Measurements from ENCODE around the gene ABCA7.

The ABCA7 gene

DNA sequence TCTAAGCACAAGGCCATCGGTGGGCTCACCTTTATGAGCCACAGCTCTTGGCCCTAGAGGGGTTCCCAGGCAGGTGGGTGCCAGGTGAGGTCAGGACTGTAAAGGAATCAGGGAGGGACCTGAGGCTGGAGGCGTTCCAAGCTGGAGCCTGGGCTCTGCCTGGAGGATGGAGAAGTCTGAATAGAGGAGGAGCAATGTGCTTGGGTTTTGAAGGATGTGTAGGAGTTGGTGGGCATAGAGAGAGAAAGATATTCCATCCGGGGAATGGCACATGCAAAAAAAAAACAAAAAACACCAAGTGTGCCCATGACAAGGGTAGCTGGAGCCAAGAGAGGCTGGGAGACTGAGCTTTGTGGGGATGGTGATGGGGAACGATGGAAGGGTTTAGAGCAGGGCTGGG is 37.3 kb upstream of the ABCA7 start:
- no peak for DNase-seq

DNA sequence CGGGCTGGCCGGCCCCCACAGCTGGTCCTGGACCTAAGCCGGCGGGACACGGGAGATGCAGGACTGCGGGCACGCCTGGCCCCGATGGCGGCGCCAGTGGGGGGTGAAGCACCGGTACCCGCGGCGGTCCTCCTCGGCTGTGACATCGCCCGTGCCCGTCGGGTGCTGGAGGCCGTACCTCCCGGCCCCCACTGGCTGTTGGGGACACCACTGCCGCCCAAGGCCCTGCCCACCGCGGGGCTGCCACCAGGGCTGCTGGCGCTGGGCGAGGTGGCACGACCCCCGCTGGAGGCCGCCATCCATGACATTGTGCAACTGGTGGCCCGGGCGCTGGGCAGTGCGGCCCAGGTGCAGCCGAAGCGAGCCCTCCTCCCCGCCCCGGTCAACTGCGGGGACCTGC is 36.6 kb upstream of the ABCA7 start:
- DNase-seq: no peak

GRCh38 chr19:1004204-1004802 is 35.6 kb upstream of the ABCA7 start:
- DNase-seq: no peak

- no peak for DNase-seq
These were observed 34.9 kb upstream of the ABCA7 start for GRCh38 chr19:1004803-1005664.

GRCh38 chr19:1006711-1007398 is 33.1 kb upstream of the ABCA7 start:
- no peak for DNase-seq

DNA sequence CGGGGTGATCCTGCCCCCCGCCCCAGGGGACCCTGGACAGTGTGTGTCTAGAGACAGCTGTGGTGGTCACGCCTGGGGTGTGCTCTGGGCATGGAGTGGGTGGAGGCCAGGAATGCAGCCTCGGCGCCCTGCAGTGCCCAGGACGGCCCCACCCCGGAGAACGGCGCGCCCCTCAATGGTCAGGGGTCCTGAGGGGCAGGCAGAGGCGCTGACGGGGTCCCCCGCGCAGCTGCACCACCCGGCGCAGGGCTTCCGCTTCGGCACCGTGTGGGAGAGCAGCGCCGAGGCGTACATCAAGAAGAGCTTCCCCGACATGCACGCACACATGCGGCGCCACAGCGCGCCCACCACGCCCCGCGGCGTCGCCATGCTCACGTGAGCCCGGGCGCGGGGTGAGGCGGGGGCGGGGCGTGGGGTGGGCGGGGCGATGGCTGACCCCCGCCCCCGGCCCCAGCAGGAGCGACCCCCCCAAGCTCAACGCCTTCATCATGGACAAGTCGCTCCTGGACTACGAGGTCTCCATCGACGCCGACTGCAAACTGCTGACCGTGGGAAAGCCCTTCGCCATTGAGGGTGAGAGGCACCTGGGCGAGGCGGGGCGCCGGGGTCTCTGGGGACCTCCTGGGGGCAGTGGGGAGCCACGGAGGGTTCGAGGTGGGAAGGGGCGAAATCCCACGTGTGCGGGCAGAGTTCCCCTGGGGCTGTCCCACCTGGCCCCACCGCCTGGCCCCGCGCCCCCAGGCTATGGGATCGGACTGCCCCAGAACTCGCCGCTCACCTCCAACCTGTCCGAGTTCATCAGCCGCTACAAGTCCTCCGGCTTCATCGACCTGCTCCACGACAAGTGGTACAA is 32.3 kb upstream of the ABCA7 start:
- no peak for DNase-seq

DNA sequence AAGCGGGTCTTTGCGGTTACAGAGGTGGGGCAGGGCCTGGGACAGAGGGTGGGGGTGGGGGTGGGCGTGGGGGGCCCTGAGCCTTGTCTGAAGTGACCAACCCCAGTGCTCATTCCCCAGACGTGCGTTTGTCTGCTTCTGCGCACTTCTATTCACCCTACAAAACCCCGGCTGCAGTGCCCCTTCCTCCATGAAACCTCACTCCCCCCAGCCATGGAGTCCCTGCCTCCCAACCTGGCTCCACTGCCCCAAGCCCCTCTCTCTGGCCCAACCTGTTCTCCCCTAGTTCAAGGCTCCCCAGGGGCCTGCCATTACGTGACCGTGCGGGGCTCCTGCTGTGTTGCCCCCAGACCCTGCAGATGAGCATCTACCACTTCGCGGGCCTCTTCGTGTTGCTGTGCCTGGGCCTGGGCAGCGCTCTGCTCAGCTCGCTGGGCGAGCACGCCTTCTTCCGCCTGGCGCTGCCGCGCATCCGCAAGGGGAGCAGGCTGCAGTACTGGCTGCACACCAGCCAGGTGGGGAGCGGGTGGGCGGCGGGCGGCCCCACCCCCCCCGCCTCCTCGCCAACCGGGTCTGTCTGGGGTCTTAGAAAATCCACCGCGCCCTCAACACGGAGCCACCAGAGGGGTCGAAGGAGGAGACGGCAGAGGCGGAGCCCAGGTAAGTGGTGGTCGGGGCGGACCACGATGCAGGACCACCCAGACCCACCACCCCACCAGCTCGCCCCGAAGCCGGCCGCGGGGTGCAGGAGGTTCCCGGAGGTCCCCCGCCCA is 31.5 kb upstream of the ABCA7 start:
- no peak for DNase-seq

DNA sequence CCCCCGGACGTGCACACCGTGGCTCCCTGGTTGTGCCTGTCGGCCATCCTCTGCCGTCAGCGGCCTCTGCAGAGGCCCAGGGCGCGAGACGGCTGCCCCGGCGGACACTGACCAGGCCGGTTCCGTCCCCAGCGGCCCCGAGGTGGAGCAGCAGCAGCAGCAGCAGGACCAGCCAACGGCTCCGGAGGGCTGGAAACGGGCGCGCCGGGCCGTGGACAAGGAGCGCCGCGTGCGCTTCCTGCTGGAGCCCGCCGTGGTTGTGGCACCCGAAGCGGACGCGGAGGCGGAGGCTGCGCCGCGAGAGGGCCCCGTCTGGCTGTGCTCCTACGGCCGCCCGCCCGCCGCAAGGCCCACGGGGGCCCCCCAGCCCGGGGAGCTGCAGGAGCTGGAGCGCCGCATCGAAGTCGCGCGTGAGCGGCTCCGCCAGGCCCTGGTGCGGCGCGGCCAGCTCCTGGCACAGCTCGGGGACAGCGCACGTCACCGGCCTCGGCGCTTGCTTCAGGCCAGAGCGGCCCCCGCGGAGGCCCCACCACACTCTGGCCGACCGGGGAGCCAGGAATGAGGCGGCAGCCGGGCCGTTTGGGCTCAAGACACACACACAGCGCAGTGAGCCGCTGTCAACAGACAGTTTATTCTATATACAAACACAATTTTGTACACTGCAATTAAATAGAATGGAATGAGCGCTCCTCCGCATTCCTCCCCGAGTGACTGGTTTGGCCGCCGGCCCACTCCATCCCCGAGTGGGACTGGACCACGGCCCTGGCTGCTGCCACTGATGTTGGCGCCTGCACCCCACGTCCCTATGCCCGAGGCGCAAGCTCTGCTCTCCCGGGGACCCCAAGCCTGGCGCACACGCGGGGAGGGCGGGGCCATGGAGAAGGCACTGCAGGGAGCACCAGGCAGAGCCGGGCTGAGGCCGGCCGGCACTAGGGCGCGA is 30.6 kb upstream of the ABCA7 start:
- DNase-seq: no peak

- no peak for DNase-seq
These were observed 29.8 kb upstream of the ABCA7 start for GRCh38 chr19:1009981-1010538.

DNA sequence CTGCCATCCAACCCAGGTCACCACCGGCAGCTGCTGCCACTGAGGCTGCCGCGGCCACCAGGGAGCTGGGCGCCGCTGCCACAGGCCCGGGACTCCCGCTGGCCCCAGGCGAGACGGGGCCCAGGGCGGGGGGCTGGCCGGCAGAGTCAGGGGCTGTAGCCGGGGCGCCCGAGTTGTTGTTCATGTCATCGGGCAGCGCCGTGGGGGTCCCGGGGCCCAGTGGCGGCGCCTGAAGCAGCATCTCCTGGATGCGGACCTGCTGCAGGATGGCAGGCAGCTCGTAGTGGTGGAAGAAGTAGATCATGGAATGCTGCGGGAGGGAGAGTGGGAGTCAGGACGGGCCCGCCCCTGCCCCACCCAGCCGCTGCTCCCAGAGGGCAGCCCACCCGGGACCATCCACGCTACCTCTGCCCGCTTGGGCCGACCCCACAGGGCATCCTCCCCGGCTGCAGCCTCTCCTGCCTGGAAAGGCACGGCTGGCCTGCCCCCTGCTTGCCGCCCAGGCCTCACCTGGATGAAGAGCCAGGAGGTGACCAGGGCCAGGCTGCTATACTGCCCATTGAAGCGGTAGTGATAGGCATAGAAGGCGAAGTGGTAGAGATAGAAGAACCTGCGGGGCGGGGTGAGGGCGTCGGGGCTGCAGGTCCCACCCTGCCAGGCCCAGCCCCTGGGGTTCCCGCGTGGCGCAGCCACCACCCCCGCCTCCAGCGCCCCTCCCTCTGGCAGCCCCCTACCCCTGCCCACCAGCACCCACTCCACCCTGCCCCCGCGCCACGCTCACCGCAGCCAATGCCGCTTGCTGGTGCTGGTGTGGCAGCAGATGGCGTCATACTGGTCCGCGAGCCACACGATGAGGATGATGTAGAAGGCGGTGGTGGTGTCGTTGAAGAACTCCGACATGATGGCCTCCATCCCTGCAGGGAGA is 29.1 kb upstream of the ABCA7 start:
- DNase-seq: no peak

DNA sequence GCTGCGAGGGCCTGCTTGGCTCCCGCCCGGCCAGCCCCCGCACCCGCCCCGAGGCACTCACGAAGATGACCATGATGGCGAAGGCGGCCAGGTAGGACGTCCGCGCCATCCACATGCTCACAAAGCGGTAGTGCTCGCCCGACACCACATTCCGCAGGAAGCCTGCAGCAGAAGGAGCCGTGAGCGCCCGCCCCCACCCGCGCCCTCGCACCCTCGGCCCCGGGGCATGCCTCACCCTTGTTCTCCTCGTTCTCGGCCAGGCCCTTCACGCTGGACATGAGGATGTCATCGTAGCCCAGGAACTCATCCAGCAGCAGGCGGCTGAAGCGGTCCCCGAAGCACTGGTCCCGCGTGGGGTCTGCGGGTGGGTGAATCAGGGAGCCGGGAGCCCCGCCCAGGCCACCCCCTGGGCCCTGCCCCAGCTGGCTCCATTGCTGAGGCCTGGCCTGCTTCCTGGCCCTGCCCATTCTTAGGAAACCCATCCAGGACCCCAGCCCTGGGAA is 28.0 kb upstream of the ABCA7 start:
- no peak for DNase-seq

DNA sequence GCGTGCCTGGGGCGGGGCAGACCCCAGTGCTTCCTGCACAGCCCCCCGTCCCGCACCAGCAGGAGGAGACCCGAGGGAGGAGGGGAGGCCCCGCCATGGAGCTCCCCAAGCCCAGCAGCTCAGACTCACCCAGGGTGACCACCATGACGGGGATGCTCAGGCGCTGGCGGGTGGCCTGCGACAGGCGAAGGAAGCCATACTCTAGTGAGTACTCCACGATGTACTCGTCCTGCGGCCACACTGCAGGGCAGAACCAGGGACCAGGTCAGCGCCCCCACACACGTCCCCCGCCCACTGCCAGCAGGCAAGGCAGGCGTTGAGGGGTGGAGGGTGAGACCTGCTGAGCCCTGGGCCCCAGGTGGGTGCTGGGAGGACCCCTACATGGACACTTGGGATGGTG is 27.6 kb upstream of the ABCA7 start:
- no peak for DNase-seq

DNA sequence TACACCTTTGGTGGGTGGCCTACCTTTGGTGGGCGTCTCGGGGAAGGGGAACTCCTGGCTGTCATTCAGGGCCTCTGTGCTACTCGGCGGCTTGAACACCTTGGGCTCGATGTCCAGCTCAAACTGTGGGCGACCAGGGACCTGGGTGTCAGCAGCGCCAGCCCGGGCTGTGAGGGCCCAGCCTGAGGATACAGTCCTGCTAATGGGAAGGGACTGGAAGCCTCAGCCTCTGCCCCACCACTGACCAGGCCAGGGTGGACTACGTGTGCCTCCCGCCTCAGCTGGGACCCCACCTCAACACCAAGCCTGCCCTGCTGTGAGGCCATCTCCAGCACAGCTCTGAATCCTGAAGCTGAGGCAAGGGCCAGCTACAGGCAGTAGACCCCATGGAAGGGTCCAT is 26.7 kb upstream of the ABCA7 start:
- DNase-seq: no peak

GRCh38 chr19:1014161-1015060 is 25.5 kb upstream of the ABCA7 start:
- no peak for DNase-seq

DNA sequence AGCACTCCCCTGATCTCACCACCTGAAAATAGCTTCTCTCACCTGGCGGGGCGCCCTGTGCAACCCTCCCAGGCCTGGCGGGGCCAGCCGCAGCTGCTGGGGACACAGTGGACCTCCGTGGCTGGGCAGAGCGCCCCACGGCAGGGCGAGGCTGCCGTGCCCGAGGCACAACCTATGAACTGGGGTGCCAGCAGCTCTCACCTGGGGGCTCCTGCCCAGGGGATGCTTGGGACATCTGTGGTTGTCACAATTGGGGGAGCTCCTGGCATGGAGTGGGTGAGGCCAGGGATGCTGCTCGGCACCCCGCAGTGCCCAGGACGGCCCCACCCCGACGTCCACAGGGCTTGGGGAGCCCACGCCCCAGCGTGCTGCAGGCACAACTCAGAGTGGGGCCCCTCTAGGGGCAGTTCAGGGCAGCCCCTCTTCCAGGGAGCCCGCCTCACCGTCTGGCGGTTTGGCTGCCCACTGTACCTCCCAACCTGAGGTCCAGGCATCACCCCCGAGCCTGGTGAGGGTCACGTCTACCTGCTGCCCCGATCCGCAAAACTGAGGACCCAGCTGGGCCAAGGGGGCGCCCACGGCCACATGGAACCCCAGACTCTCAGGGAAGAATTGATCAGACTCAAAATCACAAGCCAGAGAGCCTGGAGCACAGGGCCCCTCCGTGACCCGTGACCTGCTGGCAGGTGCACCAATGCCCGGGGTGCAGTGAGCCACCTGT is 24.7 kb upstream of the ABCA7 start:
- DNase-seq: no peak

DNA sequence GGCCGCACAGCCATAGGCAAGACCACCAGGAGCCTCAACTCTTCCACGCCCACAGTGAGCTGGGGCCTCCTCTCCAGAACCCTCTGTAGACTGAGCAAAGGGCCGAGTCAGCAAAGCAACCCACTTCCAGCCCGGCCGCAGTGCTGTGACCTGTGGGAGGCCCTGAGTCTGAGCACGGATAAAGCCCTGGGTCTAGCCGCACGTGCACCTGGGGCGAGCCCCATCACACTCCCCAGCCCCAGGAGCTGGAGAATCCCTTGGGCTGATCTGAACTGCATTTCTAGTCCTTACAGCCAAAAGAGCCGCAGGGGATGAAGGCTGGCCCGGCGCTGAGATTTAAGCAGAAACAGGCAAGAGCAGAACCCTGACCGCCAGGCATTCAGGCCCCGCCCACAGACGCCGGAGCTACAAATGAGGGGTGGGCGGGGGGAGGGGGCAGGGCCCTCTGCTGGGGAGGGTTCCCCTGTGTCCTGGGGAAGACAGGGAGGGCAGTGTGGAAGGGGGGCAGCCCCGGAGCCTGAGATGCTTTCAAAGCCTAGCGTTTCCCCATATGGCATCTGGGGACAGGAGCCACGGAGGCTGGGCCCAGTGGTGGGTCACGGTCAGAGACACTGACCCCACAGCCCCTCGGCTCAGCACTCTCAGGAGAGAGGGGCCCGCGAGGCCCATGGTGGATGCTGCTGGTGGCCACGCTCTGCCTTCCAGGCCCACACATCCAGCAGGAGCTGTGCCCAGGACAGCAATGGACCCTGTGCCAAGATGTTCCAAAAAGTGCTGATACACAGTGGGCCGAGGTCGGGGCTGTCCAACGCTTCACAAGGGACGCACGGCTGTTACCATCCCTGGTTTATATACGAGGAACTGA is 23.9 kb upstream of the ABCA7 start:
- no peak for DNase-seq

All from fibroblast of skin of scalp (primary cell).